ENCODE measurements around the gene TEP1.

- TF ChIP-seq CTCF (IDR thresholded peaks at IDR 0.05), result no peak
- no peak for TF ChIP-seq POLR2A (IDR thresholded peaks at IDR 0.05)
Observed at GRCh38 chr14:20383032-20383431, 30.3 kb downstream of the TEP1 start.
